Measurements from ENCODE around the gene RBM12.

The RBM12 gene

GRCh38 chr20:35640724-35641123 lies 24.0 kb downstream of the RBM12 start:
- no peak for DNase-seq (ENCODE audit: low read depth)
- TF ChIP-seq, protein P1, sequence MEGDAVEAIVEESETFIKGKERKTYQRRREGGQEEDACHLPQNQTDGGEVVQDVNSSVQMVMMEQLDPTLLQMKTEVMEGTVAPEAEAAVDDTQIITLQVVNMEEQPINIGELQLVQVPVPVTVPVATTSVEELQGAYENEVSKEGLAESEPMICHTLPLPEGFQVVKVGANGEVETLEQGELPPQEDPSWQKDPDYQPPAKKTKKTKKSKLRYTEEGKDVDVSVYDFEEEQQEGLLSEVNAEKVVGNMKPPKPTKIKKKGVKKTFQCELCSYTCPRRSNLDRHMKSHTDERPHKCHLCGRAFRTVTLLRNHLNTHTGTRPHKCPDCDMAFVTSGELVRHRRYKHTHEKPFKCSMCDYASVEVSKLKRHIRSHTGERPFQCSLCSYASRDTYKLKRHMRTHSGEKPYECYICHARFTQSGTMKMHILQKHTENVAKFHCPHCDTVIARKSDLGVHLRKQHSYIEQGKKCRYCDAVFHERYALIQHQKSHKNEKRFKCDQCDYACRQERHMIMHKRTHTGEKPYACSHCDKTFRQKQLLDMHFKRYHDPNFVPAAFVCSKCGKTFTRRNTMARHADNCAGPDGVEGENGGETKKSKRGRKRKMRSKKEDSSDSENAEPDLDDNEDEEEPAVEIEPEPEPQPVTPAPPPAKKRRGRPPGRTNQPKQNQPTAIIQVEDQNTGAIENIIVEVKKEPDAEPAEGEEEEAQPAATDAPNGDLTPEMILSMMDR (conservative IDR thresholded peaks at IDR 0.05; ENCODE audit: low read depth, low read length) = no peak
- no peak overlapping the region for H3K4me3 ChIP-seq (ENCODE audit: low read depth, low read length)

DNA sequence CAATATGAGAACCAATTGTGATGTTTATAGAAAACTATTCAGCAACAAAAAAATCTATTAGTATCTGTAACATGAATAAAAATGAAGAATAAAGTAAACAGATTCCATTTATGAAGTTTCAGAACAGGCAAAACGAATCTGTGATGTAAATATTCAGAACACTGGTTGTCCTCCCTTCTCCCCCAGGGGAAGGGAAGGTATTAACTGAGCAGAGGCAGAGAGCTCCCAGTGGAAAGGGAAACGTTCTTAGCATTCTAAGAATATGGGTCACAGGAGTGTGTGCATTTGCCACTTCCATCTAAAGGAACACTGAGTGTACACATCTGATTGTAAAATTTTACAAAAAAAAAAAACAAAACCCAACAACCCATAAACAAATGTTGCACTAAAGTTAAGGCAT lies 25.9 kb downstream of the RBM12 start:
- TF ChIP-seq, protein P1 (conservative IDR thresholded peaks at IDR 0.05; ENCODE audit: low read depth, low read length) = no peak
- DNase-seq (ENCODE audit: low read depth) = no peak
- H3K4me3 ChIP-seq (ENCODE audit: low read depth, low read length) = no peak overlapping the region

GRCh38 chr20:35637276-35637675 lies 27.4 kb downstream of the RBM12 start:
- TF ChIP-seq, protein P1 (conservative IDR thresholded peaks at IDR 0.05; ENCODE audit: low read depth, low read length) = no peak
- DNase-seq (ENCODE audit: low read depth) = no peak
- no peak overlapping the region for H3K4me3 ChIP-seq (ENCODE audit: low read depth, low read length)

GRCh38 chr20:35636095-35636494 lies 28.6 kb downstream of the RBM12 start:
- no peak for DNase-seq (ENCODE audit: low read depth)
- H3K4me3 ChIP-seq (ENCODE audit: low read depth, low read length) = no peak overlapping the region
- TF ChIP-seq, protein P1 (conservative IDR thresholded peaks at IDR 0.05; ENCODE audit: low read depth, low read length) = no peak

DNA sequence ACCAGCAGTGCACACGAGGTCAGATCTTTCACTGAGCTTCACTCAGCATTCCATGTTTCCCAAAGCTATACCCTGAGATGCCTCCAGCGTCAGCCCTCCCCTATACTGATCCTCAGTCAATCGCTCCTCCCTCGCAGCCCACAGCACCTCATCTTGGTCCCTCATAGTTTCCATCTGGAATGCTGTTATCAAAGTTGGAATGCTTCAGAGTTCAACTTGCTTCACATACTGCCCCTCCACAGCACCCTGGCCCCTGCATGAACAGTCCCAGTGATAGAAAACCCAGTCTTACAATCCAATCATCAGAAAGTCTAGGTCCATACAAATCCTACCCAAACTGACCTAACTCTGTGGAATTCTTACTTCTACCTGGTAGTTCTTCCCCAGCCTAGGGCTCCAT lies 29.0 kb downstream of the RBM12 start:
- no peak for DNase-seq (ENCODE audit: low read depth)
- TF ChIP-seq, protein P1 (conservative IDR thresholded peaks at IDR 0.05; ENCODE audit: low read depth, low read length) = no peak
- H3K4me3 ChIP-seq (ENCODE audit: low read depth, low read length) = no peak overlapping the region

- no peak for DNase-seq (ENCODE audit: low read depth)
- TF ChIP-seq, protein P1 (conservative IDR thresholded peaks at IDR 0.05; ENCODE audit: low read depth, low read length) = no peak
- H3K4me3 ChIP-seq (ENCODE audit: low read depth, low read length) = no peak overlapping the region
These were observed 32.1 kb downstream of the RBM12 start for GRCh38 chr20:35632539-35633115.

DNA sequence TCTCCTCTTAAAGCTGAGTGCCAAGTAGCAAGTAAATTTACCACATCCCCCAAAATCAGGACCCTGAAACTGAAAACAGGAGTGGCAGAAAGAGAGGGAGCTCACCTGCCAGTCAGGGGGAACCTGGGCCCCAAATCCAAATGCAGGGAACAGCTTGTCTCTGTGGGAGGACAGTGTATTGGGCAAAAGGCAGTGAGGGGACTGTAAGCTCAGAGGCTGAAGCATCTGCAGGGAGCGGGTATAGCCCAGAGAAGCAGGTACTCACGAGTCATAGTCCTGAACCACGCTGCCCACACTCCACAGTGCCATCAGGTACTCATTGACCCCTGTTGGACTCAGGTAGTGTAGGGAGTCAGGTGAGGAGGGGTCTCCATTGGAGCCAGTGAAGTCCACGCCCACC lies 34.1 kb downstream of the RBM12 start:
- no peak for DNase-seq (ENCODE audit: low read depth)
- TF ChIP-seq, protein P1 (conservative IDR thresholded peaks at IDR 0.05; ENCODE audit: low read depth, low read length) = no peak

More for the DNA sequence above, 34.1 kb downstream of the RBM12 start:
- no peak overlapping the region for H3K4me3 ChIP-seq (ENCODE audit: low read depth, low read length)
